Measurements from ENCODE around the gene TNIP2. TPM values are rescaled to one million over a fixed set of nuclear protein-coding genes. Genes with fewer than 3 reads are reported as not detected.
"Not testable (repeated sequence)": the region's sequence is repeated elsewhere in the genome, so short reads cannot be mapped to it uniquely, and the experiment has no call there.

Gene TNIP2
- total RNA-seq, 1 donor from 2014 or later = 25.3 TPM

DNA sequence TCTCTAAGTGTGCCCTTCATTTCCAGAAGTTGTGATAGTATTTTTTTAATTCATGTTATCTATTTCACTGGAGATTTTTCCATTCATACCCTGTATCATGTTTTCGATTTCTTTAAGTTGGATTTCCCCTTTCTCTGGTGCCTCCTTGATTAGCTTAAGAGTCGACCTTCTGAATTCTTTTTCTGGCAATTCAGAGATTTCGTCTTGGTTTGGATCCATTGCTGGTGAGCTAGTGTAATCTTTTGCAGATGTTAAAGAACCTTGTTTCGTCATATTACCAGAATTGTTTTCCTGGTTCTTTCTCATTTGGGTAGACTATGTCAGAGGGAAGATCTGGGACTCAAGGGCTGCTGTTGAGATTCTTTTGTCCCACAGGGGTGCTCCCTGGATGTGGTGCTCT, 27.7 kb upstream of the TNIP2 start:
- no peak for TF ChIP-seq CTCF (conservative IDR thresholded peaks at IDR 0.05)
- peaks cover 9% of the 10 kb centered on the region for H3K27me3 Mint-ChIP-seq
- peaks cover 9% of the 10 kb centered on the region for H3K9me3 Mint-ChIP-seq
- H3K4me3 Mint-ChIP-seq = no peak overlapping the region
- H3K4me1 Mint-ChIP-seq (ENCODE audit: unreplicated experiment) = no peaks in the 10 kb centered on the region
- no peak for DNase-seq (ENCODE audit: extremely low spot score, unreplicated experiment)
- no peak overlapping the region for H3K27ac Mint-ChIP-seq
- no peaks in the 10 kb centered on the region for H3K36me3 Mint-ChIP-seq

GRCh38 chr4:2781911-2782310, 25.8 kb upstream of the TNIP2 start:
- Mint-ChIP-seq H3K4me3 (no peak overlapping the region), H3K27me3 (peaks cover 9% of the 10 kb centered on the region)
- no peak for DNase-seq (ENCODE audit: extremely low spot score, unreplicated experiment)

DNA sequence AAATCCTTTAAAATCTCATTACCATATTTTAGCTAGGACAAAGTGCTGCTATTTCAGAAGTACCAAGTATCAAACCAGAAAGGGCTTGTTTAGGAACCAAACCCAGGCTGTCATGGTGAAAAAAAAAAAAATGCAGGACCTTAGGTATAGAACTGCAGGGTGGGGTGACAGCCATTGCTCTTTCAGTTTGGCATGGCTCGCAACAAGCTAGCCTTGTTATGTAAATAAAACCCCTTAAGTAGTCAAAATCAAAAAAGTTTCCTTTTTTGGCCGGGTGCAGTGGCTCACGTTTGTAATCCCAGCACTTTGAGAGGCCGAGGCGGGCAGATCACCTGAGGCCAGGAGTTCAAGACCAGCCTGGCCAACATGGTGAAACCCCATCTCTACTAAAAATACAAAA, 24.5 kb upstream of the TNIP2 start:
- not testable (repeated sequence) for H3K36me3 Mint-ChIP-seq

More at GRCh38 chr4:2781911-2782310, 25.8 kb upstream of the TNIP2 start:
- TF ChIP-seq CTCF (conservative IDR thresholded peaks at IDR 0.05) = no peak
- H3K36me3 Mint-ChIP-seq = no peaks in the 10 kb centered on the region
- H3K4me1 Mint-ChIP-seq (ENCODE audit: unreplicated experiment) = no peaks in the 10 kb centered on the region
- H3K27ac Mint-ChIP-seq = no peak overlapping the region
- H3K9me3 Mint-ChIP-seq = peaks cover 9% of the 10 kb centered on the region

DNA sequence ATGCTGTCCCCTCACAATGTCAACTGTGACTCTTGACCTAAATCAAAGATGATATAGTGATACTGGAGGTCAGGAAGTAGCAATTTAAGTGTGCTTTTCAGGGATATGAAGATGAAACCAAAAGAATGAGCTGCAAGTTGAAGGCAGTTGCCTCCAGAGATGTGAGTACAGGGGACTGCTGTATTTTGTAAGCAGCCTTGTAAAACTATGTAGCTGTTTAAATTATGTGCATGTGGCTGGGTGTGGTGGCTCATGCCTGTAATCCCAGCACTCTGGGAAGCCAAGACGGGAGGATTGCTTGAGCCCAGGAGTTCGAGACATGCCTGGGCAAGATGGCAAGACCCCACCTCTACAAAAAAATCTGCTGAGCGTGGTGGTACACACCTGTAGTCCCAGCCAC, 15.1 kb upstream of the TNIP2 start:
- DNase-seq (ENCODE audit: extremely low spot score, unreplicated experiment) = no peak
- no peak overlapping the region for H3K4me3 Mint-ChIP-seq
- TF ChIP-seq CTCF (conservative IDR thresholded peaks at IDR 0.05) = no peak
- peaks cover 5% of the 10 kb centered on the region for H3K4me1 Mint-ChIP-seq (ENCODE audit: unreplicated experiment)
- H3K27me3 Mint-ChIP-seq = no peaks in the 10 kb centered on the region
- no peak overlapping the region for H3K27ac Mint-ChIP-seq
- no peaks in the 10 kb centered on the region for H3K9me3 Mint-ChIP-seq
- H3K36me3 Mint-ChIP-seq = no peaks in the 10 kb centered on the region

More for the DNA sequence above, 24.5 kb upstream of the TNIP2 start:
- H3K27ac Mint-ChIP-seq; H3K27me3 Mint-ChIP-seq; H3K4me1 Mint-ChIP-seq (ENCODE audit: unreplicated experiment); H3K9me3 Mint-ChIP-seq; H3K4me3 Mint-ChIP-seq; DNase-seq (ENCODE audit: extremely low spot score, unreplicated experiment): not testable (repeated sequence)

DNA sequence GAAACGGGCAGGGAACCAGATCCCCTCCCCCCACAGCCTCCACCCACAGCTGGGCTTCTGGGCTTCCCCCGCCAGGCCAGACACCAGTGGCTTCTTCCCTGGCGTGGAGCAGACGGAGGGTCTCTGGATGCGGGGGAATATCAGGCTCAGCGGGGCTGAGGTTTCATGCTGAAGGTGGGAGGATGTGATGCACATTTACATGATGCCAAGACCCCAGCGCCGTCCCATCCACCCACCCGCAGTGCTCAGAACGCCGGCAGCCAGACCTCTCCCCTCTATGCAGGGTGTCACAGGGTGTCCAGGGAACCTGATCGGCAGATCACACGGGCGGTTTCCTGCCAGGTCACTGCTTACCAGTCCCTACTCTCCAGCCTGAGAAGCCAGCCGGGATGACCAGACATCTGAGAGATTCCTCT, 12.8 kb upstream of the TNIP2 start:
- Mint-ChIP-seq H3K9me3 (no peaks in the 10 kb centered on the region), H3K27ac (no peak overlapping the region), H3K27me3 (no peaks in the 10 kb centered on the region), H3K36me3 (no peaks in the 10 kb centered on the region), H3K4me1 (ENCODE audit: unreplicated experiment) (peaks cover 5% of the 10 kb centered on the region), H3K4me3 (no peak overlapping the region)
- no peak for TF ChIP-seq CTCF (conservative IDR thresholded peaks at IDR 0.05)
- DNase-seq (ENCODE audit: extremely low spot score, unreplicated experiment) = no peak

DNA sequence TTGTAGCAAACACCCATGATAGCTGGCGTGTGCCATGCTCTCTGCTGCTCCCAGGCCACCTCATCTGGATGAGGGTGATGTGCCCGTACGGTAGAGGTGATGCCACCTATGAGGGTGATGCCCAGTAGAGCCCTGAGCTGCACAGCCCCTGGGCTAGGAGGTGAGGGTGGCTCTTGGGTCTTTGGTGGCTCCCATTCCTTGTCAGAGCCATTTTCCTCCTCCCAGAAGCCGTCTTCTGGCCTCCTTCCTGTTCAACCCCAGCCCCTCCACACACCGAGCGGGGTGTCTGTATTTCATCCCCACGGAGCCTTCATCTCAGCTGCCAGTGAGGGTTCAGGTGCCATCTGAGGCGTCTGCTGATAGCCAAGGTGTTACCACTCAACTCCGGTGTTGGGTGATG, 12.0 kb upstream of the TNIP2 start:
- no peak for TF ChIP-seq CTCF (conservative IDR thresholded peaks at IDR 0.05)
- H3K4me3 Mint-ChIP-seq = no peak overlapping the region

More for the DNA sequence above, 12.0 kb upstream of the TNIP2 start:
- Mint-ChIP-seq H3K27me3 (no peaks in the 10 kb centered on the region), H3K27ac (no peak overlapping the region), H3K4me1 (ENCODE audit: unreplicated experiment) (peaks cover 5% of the 10 kb centered on the region), H3K36me3 (no peaks in the 10 kb centered on the region), H3K9me3 (no peaks in the 10 kb centered on the region)
- no peak for DNase-seq (ENCODE audit: extremely low spot score, unreplicated experiment)

All from type B pancreatic cell (in vitro differentiated cells).